Lung (tissue), 12 donors: ENCODE data around the gene CDK3. TPM values are rescaled to one million over a fixed set of nuclear protein-coding genes. Genes with fewer than 3 reads are reported as not detected.

Experiments used
- ATAC-seq: fragments of 200-7000 bp; cut with Tn5 transposase; one replicate; pipeline ENCODE4 v1.9.1; 2020; ENCODE audit warnings: moderate number of reproducible peaks; ENCODE audit not compliant: insufficient read depth, low FRiP score
- DNase-seq, 3 donors: peaks; one replicate each; pipeline ENCODE4 v3.0.0-alpha.2; 2013 to 2017
- H3K27ac ChIP-seq, 2 donors: one replicate each; pipeline ENCODE4 v1.5.1; 2013; ENCODE audit warnings: mild to moderate bottlenecking in 2 of 2, moderate library complexity in 2 of 2, control low read depth in 1 of 2, inconsistent platforms in 1 of 2, low read depth in 1 of 2, low read length in 1 of 2
- H3K27me3 ChIP-seq, 3 donors: one replicate each; pipeline ENCODE4 v1.5.1; 2013; ENCODE audit warnings: low read length in 2 of 3; ENCODE audit not compliant: control insufficient read depth in 3 of 3, insufficient read depth in 3 of 3
- H3K36me3 ChIP-seq, 4 donors: one replicate each; pipeline ENCODE4 v1.5.1; 2013; ENCODE audit warnings: low read length in 4 of 4, mild to moderate bottlenecking in 1 of 4, moderate library complexity in 1 of 4; ENCODE audit not compliant: control insufficient read depth in 4 of 4, insufficient read depth in 4 of 4
- H3K4me1 ChIP-seq, 5 donors: one replicate each; pipeline ENCODE4 v1.5.1; 2013; ENCODE audit warnings: low read length in 5 of 5, mild to moderate bottlenecking in 2 of 5, moderate library complexity in 1 of 5; ENCODE audit not compliant: control insufficient read depth in 5 of 5, insufficient read depth in 5 of 5
- H3K4me3 ChIP-seq: one replicate; pipeline ENCODE4 v1.5.1; 2013; ENCODE audit warnings: mild to moderate bottlenecking, control low read depth, moderate library complexity
- H3K9ac ChIP-seq, 2 donors: one replicate each; pipeline ENCODE4 v1.5.1; 2013; ENCODE audit warnings: low read length in 2 of 2, control low read depth in 1 of 2; ENCODE audit not compliant: insufficient read depth in 1 of 2
- H3K9me3 ChIP-seq, 4 donors: one replicate each; pipeline ENCODE4 v1.5.1; 2013; ENCODE audit warnings: low read length in 3 of 4, mild to moderate bottlenecking in 1 of 4, moderate library complexity in 1 of 4; ENCODE audit not compliant: control insufficient read depth in 4 of 4, insufficient read depth in 3 of 4
- WGBS, 2 donors: extraction: QIAGEN DNeasy Blood & Tissue Kit; methylation state at CpG; one replicate each; pipeline ENCODE4 v1.1.7; 2013; 5-methylcytosine and 5-hydroxymethylcytosine counted together
- polyA plus RNA-seq, 2 donors: library from polyadenylated mRNA; stranded (reverse); fragments of 200-250 nt; gene quantifications; one replicate each; pipeline ENCODE4 v1.2.1, GENCODE V29; 2013
- total RNA-seq, 2 donors: library from RNA; depleted of rRNA in 1 of 2; stranded (reverse); fragments of >200 nt in 1 of 2; gene quantifications; one replicate each; pipeline ENCODE4 v1.2.1, GENCODE V29; 2014 to 2021
- TF ChIP-seq, protein P1 (sequence below): IDR thresholded peaks from 2 replicates; pipeline ENCODE4 v1.5.1; 2012; ENCODE audit warnings: mild to moderate bottlenecking; ENCODE audit errors: control extremely low read depth, extremely low read depth
- donor health status: control.
- donor health status: control.
- donor health status: Bipolar disorder and iron deficiency.
- donor health status: healthy.
- donor health status: DM: yes; HTN: yes; CAD: no.

CDK3 gene
- total and polyA plus RNA-seq, 4 donors, result 7.3 to 15.7 (median 7.8) TPM

DNA sequence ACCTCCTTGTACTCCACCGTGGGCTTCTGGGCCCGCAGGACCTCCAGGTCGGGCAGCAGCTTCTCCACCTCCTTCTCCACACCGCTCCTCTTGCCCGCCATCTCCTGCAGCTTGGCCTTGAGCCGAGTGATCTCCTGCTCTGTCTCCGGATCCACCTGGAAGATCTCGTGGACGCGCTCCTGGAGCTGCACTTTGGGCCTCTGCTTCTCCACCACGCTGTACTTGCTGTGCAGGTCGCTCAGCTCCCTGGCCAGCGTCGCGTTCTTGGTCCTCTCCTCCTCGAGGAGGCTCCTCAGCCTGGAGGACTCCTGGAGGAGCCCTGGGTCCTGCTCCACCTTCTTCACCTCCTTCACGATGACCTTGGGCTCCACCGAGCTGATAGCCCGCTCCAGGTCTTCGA is 8.8 kb downstream of the CDK3 start:
- peaks cover 0 to 2% (median 0%) of the 10 kb centered on the region in 5 donors for H3K4me1 ChIP-seq
- peaks cover 0 to 9% (median 0%) of the 10 kb centered on the region in 4 donors for H3K36me3 ChIP-seq
- H3K27me3 ChIP-seq, result no peaks in the 10 kb centered on the region
- 96 to 97% methylated on average over 20 of the region's 20 CpGs for WGBS, 2 donors
- H3K9ac ChIP-seq, result no peak overlapping the region
- no peak for ATAC-seq
- no peak overlapping the region for H3K27ac ChIP-seq
- H3K9me3 ChIP-seq, result no peaks in the 10 kb centered on the region
- DNase-seq, result no peak
- TF ChIP-seq, protein P1, sequence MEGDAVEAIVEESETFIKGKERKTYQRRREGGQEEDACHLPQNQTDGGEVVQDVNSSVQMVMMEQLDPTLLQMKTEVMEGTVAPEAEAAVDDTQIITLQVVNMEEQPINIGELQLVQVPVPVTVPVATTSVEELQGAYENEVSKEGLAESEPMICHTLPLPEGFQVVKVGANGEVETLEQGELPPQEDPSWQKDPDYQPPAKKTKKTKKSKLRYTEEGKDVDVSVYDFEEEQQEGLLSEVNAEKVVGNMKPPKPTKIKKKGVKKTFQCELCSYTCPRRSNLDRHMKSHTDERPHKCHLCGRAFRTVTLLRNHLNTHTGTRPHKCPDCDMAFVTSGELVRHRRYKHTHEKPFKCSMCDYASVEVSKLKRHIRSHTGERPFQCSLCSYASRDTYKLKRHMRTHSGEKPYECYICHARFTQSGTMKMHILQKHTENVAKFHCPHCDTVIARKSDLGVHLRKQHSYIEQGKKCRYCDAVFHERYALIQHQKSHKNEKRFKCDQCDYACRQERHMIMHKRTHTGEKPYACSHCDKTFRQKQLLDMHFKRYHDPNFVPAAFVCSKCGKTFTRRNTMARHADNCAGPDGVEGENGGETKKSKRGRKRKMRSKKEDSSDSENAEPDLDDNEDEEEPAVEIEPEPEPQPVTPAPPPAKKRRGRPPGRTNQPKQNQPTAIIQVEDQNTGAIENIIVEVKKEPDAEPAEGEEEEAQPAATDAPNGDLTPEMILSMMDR, result no peak
- no peak overlapping the region for H3K4me3 ChIP-seq

DNA sequence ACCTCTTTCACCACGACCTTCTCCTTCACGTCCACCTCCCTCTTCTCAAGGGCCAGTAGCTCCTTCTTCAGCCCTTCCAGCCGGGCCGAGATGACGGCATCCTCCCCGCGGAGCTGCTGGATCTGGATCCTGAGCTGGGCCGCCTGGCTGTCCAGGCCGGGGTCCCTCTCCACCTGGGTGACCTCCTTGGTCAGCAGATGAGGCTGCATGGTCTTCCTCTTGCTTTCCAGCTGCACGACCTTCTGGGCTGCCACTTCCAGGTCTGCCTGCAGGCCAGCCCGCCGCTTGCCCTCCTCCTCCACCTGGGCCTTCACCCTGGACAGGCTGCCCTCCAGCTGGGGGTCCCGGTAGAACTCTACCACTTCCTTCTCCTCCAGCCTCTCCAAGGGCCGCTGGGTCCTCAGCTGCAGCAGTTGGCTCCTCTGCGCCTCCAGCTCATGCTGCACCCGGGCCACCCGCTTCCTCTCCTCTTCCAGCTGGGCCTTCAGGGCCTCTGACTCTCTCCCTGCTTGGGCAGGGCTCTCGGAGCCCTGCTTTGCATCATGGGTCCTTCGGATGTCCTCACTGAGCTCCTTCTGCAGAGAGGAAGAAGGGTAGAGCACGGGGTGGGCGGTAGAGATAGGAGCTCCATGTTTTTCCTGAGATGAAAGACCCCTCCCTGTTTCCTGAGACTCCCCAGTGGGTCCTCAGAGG is 9.5 kb downstream of the CDK3 start:
- Histone ChIP-seq H3K4me1 (peaks cover 0 to 3% (median 0%) of the 10 kb centered on the region in 5 donors), H3K27me3 (no peaks in the 10 kb centered on the region), H3K27ac (no peak overlapping the region), H3K9ac (no peak overlapping the region), H3K4me3 (no peak overlapping the region), H3K36me3 (peaks cover 0 to 7% (median 0%) of the 10 kb centered on the region in 4 donors), H3K9me3 (no peaks in the 10 kb centered on the region)
- DNase-seq, result no peak
- no peak for ATAC-seq
- WGBS, 2 donors, result 75 to 87% methylated on average over 21 of the region's 21 CpGs
- TF ChIP-seq, protein P1, result no peak

DNA sequence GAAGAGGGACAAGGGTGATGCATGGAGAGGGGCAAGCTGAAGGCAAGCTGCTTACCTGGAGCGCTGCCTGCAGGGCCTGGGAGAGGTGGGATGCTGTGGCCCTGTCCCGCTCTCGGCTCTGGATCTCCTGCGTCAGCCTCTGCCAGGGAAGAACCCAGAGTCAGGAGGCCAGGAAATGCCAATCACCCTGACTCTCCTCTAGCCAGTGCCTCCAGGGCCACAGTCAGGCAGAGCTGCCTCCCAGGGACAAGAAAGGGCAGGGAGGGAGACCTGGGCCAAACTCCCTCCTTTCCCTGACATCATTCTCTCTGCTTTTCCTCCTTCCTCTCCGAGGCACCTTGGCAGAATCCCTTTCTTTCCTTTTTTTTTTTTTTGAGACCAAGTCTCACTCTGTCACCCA is 11.3 kb downstream of the CDK3 start:
- H3K9ac ChIP-seq, result no peak overlapping the region
- WGBS, 2 donors, result 90 to 93% methylated on average over 5 of the region's 5 CpGs
- ATAC-seq, result no peak
- H3K9me3 ChIP-seq, result no peaks in the 10 kb centered on the region
- H3K4me1 ChIP-seq, result peaks cover 0 to 3% (median 0%) of the 10 kb centered on the region in 5 donors
- H3K27me3 ChIP-seq, result no peaks in the 10 kb centered on the region
- peaks cover 0 to 10% (median 0%) of the 10 kb centered on the region in 4 donors for H3K36me3 ChIP-seq
- TF ChIP-seq, protein P1, result no peak
- no peak overlapping the region for H3K27ac ChIP-seq
- no peak overlapping the region for H3K4me3 ChIP-seq
- DNase-seq, result no peak
